HepG2 (cell line): ENCODE measurements around the gene MYADML2. TPM values are rescaled to one million over a fixed set of nuclear protein-coding genes. Genes with fewer than 3 reads are reported as not detected.

Experiments used
- ARHGAP35 ChIP-seq: sonication (generic); formaldehyde crosslinking; IDR thresholded peaks from 2 replicates; pipeline ENCODE4 v1.9.0; 2022; ENCODE audit warnings: mild to moderate bottlenecking, inconsistent platforms, moderate library complexity, missing genetic modification reagents, borderline replicate concordance
- DPF2 ChIP-seq: sonication (generic); formaldehyde crosslinking; IDR thresholded peaks from 2 replicates; pipeline ENCODE4 v1.4.0; 2020; ENCODE audit warnings: mild to moderate bottlenecking, low read depth, missing genetic modification reagents, borderline replicate concordance
- FOXA3 ChIP-seq: IDR thresholded peaks from 2 replicates; pipeline ENCODE4 v1.6.1; 2016; ENCODE audit warnings: missing genetic modification reagents, missing compliant biosample characterization
- FOXM1 ChIP-seq: sonication (generic); formaldehyde crosslinking; IDR thresholded peaks from 2 replicates; pipeline ENCODE4 v1.5.0; 2020; ENCODE audit warnings: missing genetic modification reagents
- HNRNPL ChIP-seq: fragments of 200-400 bp; formaldehyde crosslinking; IDR thresholded peaks from 2 replicates; pipeline ENCODE4 v1.6.1; 2017; ENCODE audit warnings: mild to moderate bottlenecking, low read depth, low read length
- KLF15 ChIP-seq: sonication (generic); formaldehyde crosslinking; IDR thresholded peaks from 2 replicates; pipeline ENCODE4 v1.8.1; 2023; ENCODE audit warnings: borderline replicate concordance, mild to moderate bottlenecking, inconsistent platforms, missing genetic modification reagents, mixed read lengths
- MAFK ChIP-seq, 2 experiments: IDR thresholded peaks in 1 of 2; conservative IDR thresholded peaks in 1 of 2; 2 replicates each; pipeline ENCODE4 v1.6.1; 2011; ENCODE audit warnings: improper control_type of control experiment in 2 of 2, low read length in 2 of 2
- MYC ChIP-seq: sonication (generic); formaldehyde crosslinking; IDR thresholded peaks from 2 replicates; pipeline ENCODE4 v1.9.0; 2021; ENCODE audit warnings: missing genetic modification reagents, borderline replicate concordance
- RAD21 ChIP-seq: fragments of 450-650 bp; formaldehyde crosslinking; IDR thresholded peaks from 2 replicates; pipeline ENCODE4 v1.5.0; 2020; ENCODE audit warnings: mild to moderate bottlenecking
- SMAD3 ChIP-seq: sonication (generic); formaldehyde crosslinking; IDR thresholded peaks from 2 replicates; pipeline ENCODE4 v1.4.0; 2020; ENCODE audit warnings: missing genetic modification reagents
- UBTF ChIP-seq: sonication (generic); formaldehyde crosslinking; IDR thresholded peaks from 2 replicates; pipeline ENCODE4 v1.4.0; 2020; ENCODE audit warnings: mild to moderate bottlenecking, missing genetic modification reagents
- ZC3H13 ChIP-seq: sonication (generic); formaldehyde crosslinking; IDR thresholded peaks from 2 replicates; pipeline ENCODE4 v1.8.1; 2023; ENCODE audit warnings: mild to moderate bottlenecking, missing genetic modification reagents, moderate library complexity
- ZNF143 ChIP-seq: sonication (generic); formaldehyde crosslinking; IDR thresholded peaks from 2 replicates; pipeline ENCODE4 v1.4.0; 2020; ENCODE audit warnings: missing genetic modification reagents
- ZNF230 ChIP-seq: sonication (generic); formaldehyde crosslinking; IDR thresholded peaks from 2 replicates; pipeline ENCODE4 v1.4.0; 2020; ENCODE audit warnings: mild to moderate bottlenecking, missing genetic modification reagents
- ZNF30 ChIP-seq: sonication (generic); formaldehyde crosslinking; IDR thresholded peaks from 2 replicates; pipeline ENCODE4 v1.5.0; 2020; ENCODE audit warnings: mild to moderate bottlenecking, missing genetic modification reagents
- ZNF350 ChIP-seq: sonication (generic); formaldehyde crosslinking; IDR thresholded peaks from 2 replicates; pipeline ENCODE4 v1.4.0; 2020; ENCODE audit warnings: mild to moderate bottlenecking, low read depth, missing genetic modification reagents, borderline replicate concordance
- ZNF430 ChIP-seq: sonication (generic); formaldehyde crosslinking; IDR thresholded peaks from 2 replicates; pipeline ENCODE4 v1.9.0; 2021; ENCODE audit warnings: mild to moderate bottlenecking, missing genetic modification reagents
- ZNF574 ChIP-seq: sonication (generic); formaldehyde crosslinking; IDR thresholded peaks from 2 replicates; pipeline ENCODE4 v1.4.0; 2020; ENCODE audit warnings: missing genetic modification reagents
- ZNF605 ChIP-seq: sonication (generic); formaldehyde crosslinking; IDR thresholded peaks from 2 replicates; pipeline ENCODE4 v1.8.0; 2022; ENCODE audit warnings: mild to moderate bottlenecking, missing genetic modification reagents
- ZNF749 ChIP-seq: sonication (generic); formaldehyde crosslinking; IDR thresholded peaks from 2 replicates; pipeline ENCODE4 v1.8.0; 2022; ENCODE audit warnings: mild to moderate bottlenecking, missing genetic modification reagents, moderate library complexity, borderline replicate concordance
- ZSCAN21 ChIP-seq: sonication (generic); formaldehyde crosslinking; IDR thresholded peaks from 2 replicates; pipeline ENCODE4 v1.8.0; 2022; ENCODE audit warnings: mild to moderate bottlenecking, missing genetic modification reagents, moderate library complexity, borderline replicate concordance
- polyA plus RNA-seq, 8 experiments: library from polyadenylated mRNA; depleted of rRNA in 3 of 8; stranded (reverse) in 7 of 8; unstranded in 1 of 8; fragments of >200 nt; fragmentation: Illumina TruSeq in 4 of 8; extraction: Trizol in 4 of 8; gene quantifications; 2 replicates each; pipeline versions ENCODE4 v1.2.1 to v1.2.3, GENCODE V29; 2011 to 2016; ENCODE audit warnings: low read depth in 4 of 8, missing spikeins in 1 of 8, mixed read lengths in 1 of 8; ENCODE audit not compliant: insufficient read depth in 1 of 8
- total RNA-seq, 5 experiments: library from RNA; depleted of rRNA; stranded (reverse); fragments of >200 nt; fragmentation: Illumina TruSeq; extraction: Trizol; gene quantifications; 2 replicates each; pipeline ENCODE4 v1.2.3, GENCODE V29; 2016; ENCODE audit warnings: low read depth in 1 of 5
- TF ChIP-seq, protein P1 (sequence below): sonication (generic); formaldehyde crosslinking; IDR thresholded peaks from 2 replicates; pipeline ENCODE4 v1.5.0; 2020; ENCODE audit warnings: missing genetic modification reagents

MYADML2 gene
- total and polyA plus RNA-seq, 2 of the 13 experiments (the other 11 are each of a cell fraction or from before 2014, with no cell fraction given), result not detected

- TF ChIP-seq ZNF350, result peak; percentile 71; the same call in 1 of the 2 replicates
- peak; percentile 87 for TF ChIP-seq ZC3H13 (CRISPR knock-in tag)
- TF ChIP-seq, protein P1, sequence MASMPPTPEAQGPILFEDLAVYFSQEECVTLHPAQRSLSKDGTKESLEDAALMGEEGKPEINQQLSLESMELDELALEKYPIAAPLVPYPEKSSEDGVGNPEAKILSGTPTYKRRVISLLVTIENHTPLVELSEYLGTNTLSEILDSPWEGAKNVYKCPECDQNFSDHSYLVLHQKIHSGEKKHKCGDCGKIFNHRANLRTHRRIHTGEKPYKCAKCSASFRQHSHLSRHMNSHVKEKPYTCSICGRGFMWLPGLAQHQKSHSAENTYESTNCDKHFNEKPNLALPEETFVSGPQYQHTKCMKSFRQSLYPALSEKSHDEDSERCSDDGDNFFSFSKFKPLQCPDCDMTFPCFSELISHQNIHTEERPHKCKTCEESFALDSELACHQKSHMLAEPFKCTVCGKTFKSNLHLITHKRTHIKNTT (CRISPR knock-in tag), result 0 out of 2 replicates have a peak, but pooled peaks have one; percentile 3
- peak; percentile 20; the same call in 1 of the 2 replicates for TF ChIP-seq ZNF749 (CRISPR knock-in tag)
- TF ChIP-seq ZNF143 (CRISPR knock-in tag), result peak; percentile 18; the same call in 1 of the 2 replicates
- 0 out of 2 replicates have a peak, but pooled peaks have one; percentile 49 for TF ChIP-seq ZNF574
- TF ChIP-seq ZNF230, result peak; percentile 84
- no peak; the same call in 1 of the 2 replicates for TF ChIP-seq RAD21 (CRISPR knock-in tag)
- peak; percentile 32 for TF ChIP-seq FOXA3 (CRISPR knock-in tag)
- TF ChIP-seq FOXM1 (CRISPR knock-in tag), result 0 out of 2 replicates have a peak, but pooled peaks have one; percentile 15
- no peak for TF ChIP-seq KLF15 (CRISPR knock-in tag)
- TF ChIP-seq HNRNPL, result 0 out of 2 replicates have a peak, but pooled peaks have one; percentile 37
- TF ChIP-seq ZSCAN21 (CRISPR knock-in tag), result peak; percentile 63; the same call in 1 of the 2 replicates
- 0 out of 2 replicates have a peak, but pooled peaks have one; percentile 11 for TF ChIP-seq DPF2 (CRISPR knock-in tag)
- peak; percentile 94 for TF ChIP-seq MYC (CRISPR knock-in tag)
- peak; percentile 89; the same call in 1 of the 2 replicates for TF ChIP-seq ZNF30 (CRISPR knock-in tag)
- peak; percentile 41 for TF ChIP-seq UBTF (CRISPR knock-in tag)
- 0 out of 2 replicates have a peak, but pooled peaks have one; percentile 41 for TF ChIP-seq ZNF430 (CRISPR knock-in tag)
- TF ChIP-seq ZNF605 (CRISPR knock-in tag), result peak; percentile 45
- TF ChIP-seq SMAD3 (CRISPR knock-in tag), result 0 out of 2 replicates have a peak, but pooled peaks have one; percentile 23
- peak; percentile 68; the same call in 1 of the 2 replicates for TF ChIP-seq ARHGAP35 (CRISPR knock-in tag)
- no peak for TF ChIP-seq MAFK (conservative IDR thresholded peaks at IDR 0.05 in 1 of 2, IDR thresholded peaks at IDR 0.05 in 1 of 2; ENCODE audit: low read length in 2 of 2)
Measured at GRCh38 chr17:81976332-81977210, 29.5 kb upstream of the MYADML2 start (continued).
